ENCODE measurements around the gene MAP3K3.
"Not testable (repeated sequence)": the region's sequence is repeated elsewhere in the genome, so short reads cannot be mapped to it uniquely, and the experiment has no call there.

Gene MAP3K3

GRCh38 chr17:63709110-63709509 lies 86.9 kb downstream of the MAP3K3 start:
- DNase-seq = no peak

GRCh38 chr17:63714550-63715277 lies 92.5 kb downstream of the MAP3K3 start:
- DNase-seq = no peak

GRCh38 chr17:63716426-63716825 lies 94.2 kb downstream of the MAP3K3 start:
- no peak for DNase-seq

GRCh38 chr17:63718988-63719387 lies 96.8 kb downstream of the MAP3K3 start:
- DNase-seq = no peak

- DNase-seq = not testable (repeated sequence)
Measured at GRCh38 chr17:63720194-63720593, 98.0 kb downstream of the MAP3K3 start.

GRCh38 chr17:63722403-63722802 lies 100.2 kb downstream of the MAP3K3 start:
- DNase-seq = no peak

GRCh38 chr17:63735691-63736090 lies 113.5 kb downstream of the MAP3K3 start:
- DNase-seq = no peak

- peak in 1 of 2 donors; percentile 21 for DNase-seq
Measured at GRCh38 chr17:63740464-63741142, 118.4 kb downstream of the MAP3K3 start.

- no peak for DNase-seq
Measured at GRCh38 chr17:63741143-63741407, 118.9 kb downstream of the MAP3K3 start.

- DNase-seq = peak; percentile 91 to 97
Measured at GRCh38 chr17:63741408-63742173, 119.4 kb downstream of the MAP3K3 start, which contains the start of gene STRADA. Gene STRADA, minus strand, starts transcription at chr17:63741799. Its CDS starts 13,430 bp downstream, at chr17:63728369.
